ENCODE measurements around the gene MYT1. TPM values are rescaled to one million over a fixed set of nuclear protein-coding genes. Genes with fewer than 3 reads are reported as not detected.
"Not testable (repeated sequence)": the region's sequence is repeated elsewhere in the genome, so short reads cannot be mapped to it uniquely, and the experiment has no call there.

MYT1 gene
- polyA plus RNA-seq (2013, experiment 1 of 2): 0.52 TPM
- polyA plus RNA-seq (2013, experiment 2 of 2): 0.46 TPM

- WGBS, 2 experiments (ENCODE audit: insufficient coverage in 2 of 2): 75 to 77% methylated on average over 14 to 17 of the region's 21 CpGs
- no peaks in the 10 kb centered on the region for H3K9me3 ChIP-seq (ENCODE audit: control insufficient read depth, low read length)
- peak within 1 kb of the TSS; percentile 36 for H3K27ac ChIP-seq (ENCODE audit: low read depth, low read length, severe bottlenecking)
- H3K4me3 ChIP-seq (ENCODE audit: extremely low read depth, insufficient read depth, low read length, poor library complexity, severe bottlenecking): no peak within 1 kb of the TSS
- H3K4me1 ChIP-seq (ENCODE audit: control insufficient read depth, insufficient read depth, low read length, poor library complexity, severe bottlenecking): peaks cover 5% of the 10 kb centered on the region
- H3K36me3 ChIP-seq (ENCODE audit: control insufficient read depth, insufficient read depth, low read length): no peaks in the 10 kb centered on the region
Observed at GRCh38 chr20:64164123-64164836, at the start of gene MYT1. Gene MYT1 (plus strand): TSS chr20:64164452. CDS start chr20:64198862, 34,410 bp downstream.

- 75 to 100% methylated on average over 3 to 10 of the region's 14 CpGs for WGBS, 2 experiments (ENCODE audit: insufficient coverage in 2 of 2)
- Histone ChIP-seq H3K4me3 (ENCODE audit: extremely low read depth, insufficient read depth, low read length, poor library complexity, severe bottlenecking) (no peak overlapping the region), H3K27ac (ENCODE audit: low read depth, low read length, severe bottlenecking) (no peak overlapping the region), H3K36me3 (ENCODE audit: control insufficient read depth, insufficient read depth, low read length) (no peaks in the 10 kb centered on the region), H3K4me1 (ENCODE audit: control insufficient read depth, insufficient read depth, low read length, poor library complexity, severe bottlenecking) (no peaks in the 10 kb centered on the region), H3K9me3 (ENCODE audit: control insufficient read depth, low read length) (no peaks in the 10 kb centered on the region)
Observed at GRCh38 chr20:64115171-64115911, 48.9 kb upstream of the MYT1 start.

GRCh38 chr20:64116016-64116415 lies 48.2 kb upstream of the MYT1 start:
- H3K36me3 ChIP-seq (ENCODE audit: control insufficient read depth, insufficient read depth, low read length): no peaks in the 10 kb centered on the region
- no peak overlapping the region for H3K4me3 ChIP-seq (ENCODE audit: extremely low read depth, insufficient read depth, low read length, poor library complexity, severe bottlenecking)
- 88 to 94% methylated on average over 17 to 20 of the region's 21 CpGs for WGBS, 2 experiments (ENCODE audit: insufficient coverage in 2 of 2)
- H3K4me1 ChIP-seq (ENCODE audit: control insufficient read depth, insufficient read depth, low read length, poor library complexity, severe bottlenecking): no peaks in the 10 kb centered on the region
- H3K27ac ChIP-seq (ENCODE audit: low read depth, low read length, severe bottlenecking): no peak overlapping the region
- H3K9me3 ChIP-seq (ENCODE audit: control insufficient read depth, low read length): no peaks in the 10 kb centered on the region

- H3K36me3 ChIP-seq (ENCODE audit: control insufficient read depth, insufficient read depth, low read length): no peaks in the 10 kb centered on the region
- no peak overlapping the region for H3K4me3 ChIP-seq (ENCODE audit: extremely low read depth, insufficient read depth, low read length, poor library complexity, severe bottlenecking)
- no peak overlapping the region for H3K27ac ChIP-seq (ENCODE audit: low read depth, low read length, severe bottlenecking)
- H3K9me3 ChIP-seq (ENCODE audit: control insufficient read depth, low read length): no peaks in the 10 kb centered on the region
- 81 to 87% methylated on average over 9 to 15 of the region's 17 CpGs for WGBS, 2 experiments (ENCODE audit: insufficient coverage in 2 of 2)
- H3K4me1 ChIP-seq (ENCODE audit: control insufficient read depth, insufficient read depth, low read length, poor library complexity, severe bottlenecking): no peaks in the 10 kb centered on the region
Observed at GRCh38 chr20:64116541-64117431, 47.5 kb upstream of the MYT1 start.

GRCh38 chr20:64117432-64117777 lies 46.8 kb upstream of the MYT1 start:
- H3K9me3 ChIP-seq (ENCODE audit: control insufficient read depth, low read length); H3K36me3 ChIP-seq (ENCODE audit: control insufficient read depth, insufficient read depth, low read length); H3K27ac ChIP-seq (ENCODE audit: low read depth, low read length, severe bottlenecking); H3K4me1 ChIP-seq (ENCODE audit: control insufficient read depth, insufficient read depth, low read length, poor library complexity, severe bottlenecking); H3K4me3 ChIP-seq (ENCODE audit: extremely low read depth, insufficient read depth, low read length, poor library complexity, severe bottlenecking): not testable (repeated sequence)
- WGBS, 2 experiments (ENCODE audit: insufficient coverage in 2 of 2): 93% methylated on average over 2 of the region's 6 CpGs; no CpG with 5 or more reads in 1 of the 2 experiments

- no peaks in the 10 kb centered on the region for H3K4me1 ChIP-seq (ENCODE audit: control insufficient read depth, insufficient read depth, low read length, poor library complexity, severe bottlenecking)
- H3K9me3 ChIP-seq (ENCODE audit: control insufficient read depth, low read length): no peaks in the 10 kb centered on the region
- no peak overlapping the region for H3K27ac ChIP-seq (ENCODE audit: low read depth, low read length, severe bottlenecking)
- H3K4me3 ChIP-seq (ENCODE audit: extremely low read depth, insufficient read depth, low read length, poor library complexity, severe bottlenecking): no peak overlapping the region
- no peaks in the 10 kb centered on the region for H3K36me3 ChIP-seq (ENCODE audit: control insufficient read depth, insufficient read depth, low read length)
- 80 to 94% methylated on average over 5 to 7 of the region's 8 CpGs for WGBS, 2 experiments (ENCODE audit: insufficient coverage in 2 of 2)
Observed at GRCh38 chr20:64119301-64119680, 45.0 kb upstream of the MYT1 start.

- H3K4me1 ChIP-seq (ENCODE audit: control insufficient read depth, insufficient read depth, low read length, poor library complexity, severe bottlenecking): no peaks in the 10 kb centered on the region
- H3K4me3 ChIP-seq (ENCODE audit: extremely low read depth, insufficient read depth, low read length, poor library complexity, severe bottlenecking): no peak overlapping the region
- 76 to 77% methylated on average over 8 to 12 of the region's 14 CpGs for WGBS, 2 experiments (ENCODE audit: insufficient coverage in 2 of 2)
Observed at GRCh38 chr20:64119681-64120341, 44.4 kb upstream of the MYT1 start.

GRCh38 chr20:64121586-64121985 lies 42.7 kb upstream of the MYT1 start:
- Histone ChIP-seq H3K9me3 (ENCODE audit: control insufficient read depth, low read length) (no peaks in the 10 kb centered on the region), H3K4me1 (ENCODE audit: control insufficient read depth, insufficient read depth, low read length, poor library complexity, severe bottlenecking) (no peaks in the 10 kb centered on the region), H3K36me3 (ENCODE audit: control insufficient read depth, insufficient read depth, low read length) (no peaks in the 10 kb centered on the region), H3K27ac (ENCODE audit: low read depth, low read length, severe bottlenecking) (no peak overlapping the region), H3K4me3 (ENCODE audit: extremely low read depth, insufficient read depth, low read length, poor library complexity, severe bottlenecking) (no peak overlapping the region)
- WGBS, 2 experiments (ENCODE audit: insufficient coverage in 2 of 2): 91 to 93% methylated on average over 10 to 11 of the region's 12 CpGs

More at GRCh38 chr20:64119681-64120341, 44.4 kb upstream of the MYT1 start:
- Histone ChIP-seq H3K9me3 (ENCODE audit: control insufficient read depth, low read length) (no peaks in the 10 kb centered on the region), H3K27ac (ENCODE audit: low read depth, low read length, severe bottlenecking) (no peak overlapping the region), H3K36me3 (ENCODE audit: control insufficient read depth, insufficient read depth, low read length) (no peaks in the 10 kb centered on the region)

GRCh38 chr20:64122927-64123326 lies 41.3 kb upstream of the MYT1 start:
- not testable (repeated sequence) for H3K27ac ChIP-seq (ENCODE audit: low read depth, low read length, severe bottlenecking); H3K9me3 ChIP-seq (ENCODE audit: control insufficient read depth, low read length); H3K4me3 ChIP-seq (ENCODE audit: extremely low read depth, insufficient read depth, low read length, poor library complexity, severe bottlenecking); H3K4me1 ChIP-seq (ENCODE audit: control insufficient read depth, insufficient read depth, low read length, poor library complexity, severe bottlenecking); H3K36me3 ChIP-seq (ENCODE audit: control insufficient read depth, insufficient read depth, low read length)
- WGBS, 2 experiments (ENCODE audit: insufficient coverage in 2 of 2): 77 to 82% methylated on average over 10 to 11 of the region's 11 CpGs

GRCh38 chr20:64123517-64123916 lies 40.7 kb upstream of the MYT1 start:
- H3K4me1 ChIP-seq (ENCODE audit: control insufficient read depth, insufficient read depth, low read length, poor library complexity, severe bottlenecking); H3K9me3 ChIP-seq (ENCODE audit: control insufficient read depth, low read length); H3K36me3 ChIP-seq (ENCODE audit: control insufficient read depth, insufficient read depth, low read length); H3K4me3 ChIP-seq (ENCODE audit: extremely low read depth, insufficient read depth, low read length, poor library complexity, severe bottlenecking); H3K27ac ChIP-seq (ENCODE audit: low read depth, low read length, severe bottlenecking): not testable (repeated sequence)
- 89 to 91% methylated on average over 10 to 11 of the region's 11 CpGs for WGBS, 2 experiments (ENCODE audit: insufficient coverage in 2 of 2)

Data from mesodermal cell (in vitro differentiated cells).